Measurements from ENCODE around the gene OR56B4.

- TF ChIP-seq CTCF (conservative IDR thresholded peaks at IDR 0.05 in 1 of 2, IDR thresholded peaks at IDR 0.05 in 1 of 2; ENCODE audit: extremely low read depth in 1 of 2, insufficient read depth in 1 of 2, low read depth in 1 of 2, low read length in 2 of 2) (no peak), EZH2 (IDR thresholded peaks at IDR 0.05; ENCODE audit: borderline replicate concordance, low read length) (no peak)
Measured at GRCh38 chr11:6062691-6063358, 44.7 kb upstream of the OR56B4 start.
